ENCODE measurements around the gene ARMC6.

The ARMC6 gene

DNA sequence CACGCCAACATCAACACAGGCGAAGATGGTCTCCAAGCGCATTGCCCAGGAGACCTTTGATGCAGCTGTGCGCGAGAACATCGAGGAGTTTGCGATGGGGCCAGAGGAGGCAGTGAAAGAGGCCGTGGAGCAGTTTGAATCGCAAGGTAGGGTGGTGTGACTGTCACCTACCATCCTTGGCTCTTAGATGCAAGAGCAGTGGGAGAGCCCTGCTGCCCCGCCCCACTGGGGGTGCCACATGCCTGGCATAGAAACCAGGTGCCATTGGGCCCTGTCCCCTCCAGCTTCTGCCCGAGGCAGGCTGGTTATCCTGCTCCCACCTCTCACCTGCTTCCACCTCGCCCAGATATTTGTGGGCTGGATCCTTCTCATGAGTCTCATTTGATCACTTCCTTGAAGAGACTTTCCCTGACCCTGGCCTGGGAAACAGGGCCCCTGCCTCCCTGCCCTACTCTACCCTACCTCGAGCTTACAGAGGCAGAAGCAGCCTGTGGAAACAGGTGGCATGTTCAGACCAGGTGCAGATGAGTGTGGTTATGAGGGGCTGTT is 9.4 kb downstream of the ARMC6 start:
- no peaks in the 10 kb centered on the region for H3K27me3 ChIP-seq (ENCODE audit: insufficient read depth, low read length, poor library complexity)
- no peak for TF ChIP-seq EZH2 (IDR thresholded peaks at IDR 0.05; ENCODE audit: borderline replicate concordance, low read depth, low read length, severe bottlenecking)
- TF ChIP-seq, protein P1, sequence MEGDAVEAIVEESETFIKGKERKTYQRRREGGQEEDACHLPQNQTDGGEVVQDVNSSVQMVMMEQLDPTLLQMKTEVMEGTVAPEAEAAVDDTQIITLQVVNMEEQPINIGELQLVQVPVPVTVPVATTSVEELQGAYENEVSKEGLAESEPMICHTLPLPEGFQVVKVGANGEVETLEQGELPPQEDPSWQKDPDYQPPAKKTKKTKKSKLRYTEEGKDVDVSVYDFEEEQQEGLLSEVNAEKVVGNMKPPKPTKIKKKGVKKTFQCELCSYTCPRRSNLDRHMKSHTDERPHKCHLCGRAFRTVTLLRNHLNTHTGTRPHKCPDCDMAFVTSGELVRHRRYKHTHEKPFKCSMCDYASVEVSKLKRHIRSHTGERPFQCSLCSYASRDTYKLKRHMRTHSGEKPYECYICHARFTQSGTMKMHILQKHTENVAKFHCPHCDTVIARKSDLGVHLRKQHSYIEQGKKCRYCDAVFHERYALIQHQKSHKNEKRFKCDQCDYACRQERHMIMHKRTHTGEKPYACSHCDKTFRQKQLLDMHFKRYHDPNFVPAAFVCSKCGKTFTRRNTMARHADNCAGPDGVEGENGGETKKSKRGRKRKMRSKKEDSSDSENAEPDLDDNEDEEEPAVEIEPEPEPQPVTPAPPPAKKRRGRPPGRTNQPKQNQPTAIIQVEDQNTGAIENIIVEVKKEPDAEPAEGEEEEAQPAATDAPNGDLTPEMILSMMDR (IDR thresholded peaks at IDR 0.05; ENCODE audit: borderline replicate concordance, extremely low read depth, low read length, poor library complexity, severe bottlenecking) = no peak
- peaks cover 59% of the 10 kb centered on the region for H3K79me2 ChIP-seq (ENCODE audit: insufficient read depth, low read length)
- H3K9ac ChIP-seq (ENCODE audit: low read depth, low read length) = no peak overlapping the region
- H3K4me3 ChIP-seq (ENCODE audit: low read depth in 1 of 2, low read length in 2 of 2) = no peak overlapping the region
- no peaks in the 10 kb centered on the region for H3K9me3 ChIP-seq (ENCODE audit: insufficient read depth, low read length, severe bottlenecking)
- H3K4me1 ChIP-seq (ENCODE audit: insufficient read depth, low read length) = no peaks in the 10 kb centered on the region
- no peak overlapping the region for H3K4me2 ChIP-seq (ENCODE audit: insufficient read depth, low read length)
- DNase-seq = no peak
- H4K20me1 ChIP-seq (ENCODE audit: insufficient read depth, low read length) = peaks cover 34% of the 10 kb centered on the region
- ATAC-seq (ENCODE audit: insufficient read depth, low read depth) = no peak; the same call in 2 of the 3 replicates
- peaks cover 71% of the 10 kb centered on the region for H3K36me3 ChIP-seq (ENCODE audit: insufficient read depth, low read length)
- no peak overlapping the region for H2AFZ ChIP-seq (ENCODE audit: low read depth, low read length)
- no peak overlapping the region for H3K27ac ChIP-seq (ENCODE audit: low read length)

DNA sequence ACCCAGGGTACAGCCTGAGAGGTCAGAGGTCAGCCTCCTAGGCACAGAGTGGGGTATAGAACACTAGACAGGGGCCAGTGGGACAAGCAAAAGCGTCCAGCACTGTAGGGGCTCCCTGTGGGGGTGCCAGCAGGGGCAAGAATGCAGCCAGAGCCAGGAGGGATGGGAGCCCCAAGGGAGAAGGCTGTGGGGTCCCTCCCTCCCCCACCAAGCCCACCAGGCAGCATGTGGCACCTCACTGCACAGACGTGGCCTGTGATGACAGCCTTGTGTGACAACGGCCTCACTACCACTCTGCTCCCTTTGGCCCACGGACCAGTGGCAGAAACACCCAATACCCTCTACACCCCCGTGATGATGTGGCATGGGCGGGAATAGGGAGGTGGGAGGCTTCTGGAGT is 10.1 kb downstream of the ARMC6 start:
- no peaks in the 10 kb centered on the region for H3K9me3 ChIP-seq (ENCODE audit: insufficient read depth, low read length, severe bottlenecking)
- DNase-seq (no peak), ATAC-seq (ENCODE audit: insufficient read depth, low read depth) (no peak)
- no peak overlapping the region for H3K9ac ChIP-seq (ENCODE audit: low read depth, low read length)
- H3K36me3 ChIP-seq (ENCODE audit: insufficient read depth, low read length) = peaks cover 70% of the 10 kb centered on the region
- H4K20me1 ChIP-seq (ENCODE audit: insufficient read depth, low read length) = peaks cover 32% of the 10 kb centered on the region
- peaks cover 52% of the 10 kb centered on the region for H3K79me2 ChIP-seq (ENCODE audit: insufficient read depth, low read length)
- H2AFZ ChIP-seq (ENCODE audit: low read depth, low read length) = no peak overlapping the region
- no peaks in the 10 kb centered on the region for H3K27me3 ChIP-seq (ENCODE audit: insufficient read depth, low read length, poor library complexity)
- H3K4me1 ChIP-seq (ENCODE audit: insufficient read depth, low read length) = no peaks in the 10 kb centered on the region
- no peak overlapping the region for H3K4me3 ChIP-seq (ENCODE audit: low read depth in 1 of 2, low read length in 2 of 2)
- no peak overlapping the region for H3K4me2 ChIP-seq (ENCODE audit: insufficient read depth, low read length)
- no peak overlapping the region for H3K27ac ChIP-seq (ENCODE audit: low read length)
- TF ChIP-seq EZH2 (IDR thresholded peaks at IDR 0.05; ENCODE audit: borderline replicate concordance, low read depth, low read length, severe bottlenecking) = no peak
- TF ChIP-seq, protein P1 (IDR thresholded peaks at IDR 0.05; ENCODE audit: borderline replicate concordance, extremely low read depth, low read length, poor library complexity, severe bottlenecking) = no peak

DNA sequence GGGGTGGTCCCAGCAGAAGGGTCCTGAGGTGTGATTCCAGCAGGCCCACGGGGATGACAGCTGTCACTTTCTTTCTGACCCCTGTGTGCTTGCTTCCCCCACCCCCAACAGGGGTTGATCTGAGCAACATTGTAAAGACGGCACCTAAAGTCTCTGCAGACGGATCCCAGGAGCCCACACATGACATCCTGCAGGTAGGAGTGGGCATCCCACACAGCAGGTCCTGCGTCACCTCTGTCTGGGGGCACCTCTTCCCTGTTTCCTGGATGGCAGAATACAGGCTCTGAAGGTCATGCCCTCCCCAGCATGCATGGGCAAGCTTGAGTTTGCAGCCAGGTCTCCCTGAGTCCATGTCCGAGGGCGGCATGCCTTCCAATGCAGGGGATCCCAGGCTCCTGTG is 10.5 kb downstream of the ARMC6 start:
- Histone ChIP-seq H3K79me2 (ENCODE audit: insufficient read depth, low read length) (peaks cover 49% of the 10 kb centered on the region), H3K36me3 (ENCODE audit: insufficient read depth, low read length) (peaks cover 73% of the 10 kb centered on the region), H4K20me1 (ENCODE audit: insufficient read depth, low read length) (peaks cover 32% of the 10 kb centered on the region), H3K27me3 (ENCODE audit: insufficient read depth, low read length, poor library complexity) (no peaks in the 10 kb centered on the region), H3K9ac (ENCODE audit: low read depth, low read length) (no peak overlapping the region), H3K4me2 (ENCODE audit: insufficient read depth, low read length) (no peak overlapping the region), H3K9me3 (ENCODE audit: insufficient read depth, low read length, severe bottlenecking) (no peaks in the 10 kb centered on the region), H2AFZ (ENCODE audit: low read depth, low read length) (no peak overlapping the region), H3K27ac (ENCODE audit: low read length) (no peak overlapping the region), H3K4me3 (ENCODE audit: low read depth in 1 of 2, low read length in 2 of 2) (no peak overlapping the region), H3K4me1 (ENCODE audit: insufficient read depth, low read length) (no peaks in the 10 kb centered on the region)
- ATAC-seq (ENCODE audit: insufficient read depth, low read depth) (no peak), DNase-seq (no peak)
- TF ChIP-seq, protein P1 (IDR thresholded peaks at IDR 0.05; ENCODE audit: borderline replicate concordance, extremely low read depth, low read length, poor library complexity, severe bottlenecking) = no peak

DNA sequence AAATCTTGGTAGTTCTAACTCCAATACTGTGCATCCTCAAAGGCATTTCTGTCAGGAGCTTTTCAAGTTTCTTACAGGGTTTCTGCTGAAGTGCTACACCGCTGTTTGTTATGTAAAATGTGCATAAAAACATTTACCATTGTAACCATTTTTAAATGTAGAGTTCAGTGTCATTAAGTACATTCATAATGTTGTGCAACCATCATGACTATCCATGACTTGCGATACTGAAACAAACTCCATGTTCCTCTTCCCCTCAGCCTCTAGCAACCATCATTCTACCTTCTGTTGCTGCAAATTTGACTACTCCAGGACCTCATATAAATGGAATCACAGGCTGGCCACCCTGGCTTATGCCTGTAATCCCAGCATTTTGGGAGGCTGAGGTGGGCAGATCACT is 16.0 kb downstream of the ARMC6 start:
- H3K9me3 ChIP-seq (ENCODE audit: insufficient read depth, low read length, severe bottlenecking) = no peaks in the 10 kb centered on the region
- ATAC-seq (ENCODE audit: insufficient read depth, low read depth) (no peak), DNase-seq (no peak)
- H3K36me3 ChIP-seq (ENCODE audit: insufficient read depth, low read length) = peaks cover 89% of the 10 kb centered on the region
- peaks cover 32% of the 10 kb centered on the region for H4K20me1 ChIP-seq (ENCODE audit: insufficient read depth, low read length)
- H3K4me1 ChIP-seq (ENCODE audit: insufficient read depth, low read length) = no peaks in the 10 kb centered on the region
- H3K27ac ChIP-seq (ENCODE audit: low read length) = no peak overlapping the region
- H3K27me3 ChIP-seq (ENCODE audit: insufficient read depth, low read length, poor library complexity) = no peaks in the 10 kb centered on the region
- TF ChIP-seq EZH2 (IDR thresholded peaks at IDR 0.05; ENCODE audit: borderline replicate concordance, low read depth, low read length, severe bottlenecking) = no peak
- TF ChIP-seq, protein P1 (IDR thresholded peaks at IDR 0.05; ENCODE audit: borderline replicate concordance, extremely low read depth, low read length, poor library complexity, severe bottlenecking) = no peak
- 0 out of 2 replicates have a peak, but pooled peaks cover 2% of the 10 kb centered on the region for H3K79me2 ChIP-seq (ENCODE audit: insufficient read depth, low read length)
- H3K4me2 ChIP-seq (ENCODE audit: insufficient read depth, low read length) = no peak overlapping the region
- no peak overlapping the region for H2AFZ ChIP-seq (ENCODE audit: low read depth, low read length)
- H3K9ac ChIP-seq (ENCODE audit: low read depth, low read length) = no peak overlapping the region
- H3K4me3 ChIP-seq (ENCODE audit: low read depth in 1 of 2, low read length in 2 of 2) = no peak overlapping the region

Data from DND-41 (cell line).